Pancreas (tissue), 10 donors: ENCODE data around the gene AQP11. TPM values are rescaled to one million over a fixed set of nuclear protein-coding genes. Genes with fewer than 3 reads are reported as not detected.
"Not testable (repeated sequence)": the region's sequence is repeated elsewhere in the genome, so short reads cannot be mapped to it uniquely, and the experiment has no call there.

Source experiments
- ATAC-seq, 4 donors: fragments of 200-7000 bp; cut with Tn5 transposase; one replicate each; pipeline versions ENCODE4 v1.8.0 to v1.9.1; 2020; ENCODE audit warnings: mild to moderate bottlenecking in 4 of 4, moderate library complexity in 4 of 4
- DNase-seq, 6 donors: peaks; one replicate each; pipeline ENCODE4 v3.0.0-alpha.2; 2020
- FAIRE-seq: peaks from 2 replicates; lab custom pipeline; 2012; peaks lifted over from hg19 to GRCh38; lab: Jason Lieb, UNC
- H3K27ac ChIP-seq, 4 donors: fragments of 200-600 bp; sonication (generic); 1 replicate in 3 of 4; 2 replicates in 1 of 4; pipeline versions ENCODE4 v1.5.0 to v1.8.0; 2020
- H3K27me3 ChIP-seq, 4 donors: fragments of 200-600 bp; one replicate each; pipeline ENCODE4 v1.8.0; 2021
- H3K36me3 ChIP-seq, 3 donors: fragments of 200-600 bp; sonication (generic) in 1 of 3; one replicate each; pipeline versions ENCODE4 v1.5.0 to v1.8.0; 2020 to 2021
- H3K4me1 ChIP-seq, 3 donors: fragments of 200-600 bp; one replicate each; pipeline ENCODE4 v1.8.0; 2021
- H3K4me3 ChIP-seq, 4 donors: fragments of 200-600 bp; sonication (generic) in 2 of 4; one replicate each; pipeline versions ENCODE4 v1.5.0 to v1.8.0; 2020 to 2021
- H3K9me3 ChIP-seq, 4 donors: fragments of 200-600 bp; one replicate each; pipeline ENCODE4 v1.8.0; 2021
- CTCF ChIP-seq, 4 donors: fragments of 200-600 bp; sonication (generic) in 3 of 4; IDR thresholded peaks; one replicate each; pipeline versions ENCODE4 v1.5.0 to v1.8.0; 2021; ENCODE audit warnings: antibody characterized with exemption in 4 of 4
- WGBS, 2 donors: extraction: QIAGEN DNeasy Blood & Tissue Kit; methylation state at CpG; one replicate each; pipeline ENCODE4 v1.1.7; 2013; 5-methylcytosine and 5-hydroxymethylcytosine counted together
- intact Hi-C, 3 donors: fragments of 100-400 bp; cut with DNase I; formaldehyde crosslinking; loops; one replicate each; pipeline versions ENCODE4 v1.11.1 to v1.14.2; 2022
- polyA plus RNA-seq, 2 donors: library from polyadenylated mRNA; stranded (reverse); fragments of 200-250 nt; gene quantifications; one replicate each; pipeline ENCODE4 v1.2.3, GENCODE V29; 2013
- total RNA-seq, 6 donors: library from RNA; stranded (reverse); fragmentation: NEBNext Ultra II Directional in 4 of 6; extraction: Animal tissue kit (Norgen Biotek cat#: 25700) in 4 of 6; gene quantifications; one replicate each; pipeline versions ENCODE4 v1.2.1 to v1.2.4, GENCODE V29; 2021 to 2023
- donor health status: healthy with polysubstance abuse.
- donor health status: DM: no; HTN: no; CAD: no; lungs with moderate emphysema.
- donor health status: DM: no; HTN: no; CAD: no.
- donor health status: control.
- donor health status: control.
- donor health status: Bipolar disorder and iron deficiency.
- donor health status: DM: yes; HTN: yes; CAD: no.
- donor health status: DM: no; HTN: no; CAD: no.
- donor health status: DM: no; HTN: no; CAD: no.
- donor health status: DM: yes; HTN: yes; CAD: no.

Gene AQP11
- total and polyA plus RNA-seq, 8 donors, result 0.41 to 2.3 (median 0.95) TPM

GRCh38 chr11:77560605-77561004, 29.1 kb upstream of the AQP11 start:
- Histone ChIP-seq H3K4me3 (no peak overlapping the region), H3K36me3 (no peaks in the 10 kb centered on the region), H3K4me1 (no peaks in the 10 kb centered on the region), H3K9me3 (no peaks in the 10 kb centered on the region), H3K27me3 (no peaks in the 10 kb centered on the region), H3K27ac (no peak overlapping the region)
- intact Hi-C loops, result no loop called here
- no peak for DNase-seq
- no peak for TF ChIP-seq CTCF (IDR thresholded peaks at IDR 0.05)
- no peak for ATAC-seq
- FAIRE-seq, result no peak
- WGBS, 2 donors, result 93 to 96% methylated on average over 2 of the region's 2 CpGs

- Histone ChIP-seq H3K4me1 (no peaks in the 10 kb centered on the region), H3K9me3 (no peaks in the 10 kb centered on the region), H3K27me3 (no peaks in the 10 kb centered on the region), H3K36me3 (no peaks in the 10 kb centered on the region), H3K27ac (no peak overlapping the region), H3K4me3 (no peak overlapping the region)
- DNase-seq (no peak), ATAC-seq (no peak), FAIRE-seq (no peak)
- WGBS, 2 donors, result 93 to 96% methylated on average over 1 of the region's 1 CpG
- intact Hi-C loops, result no loop called here
- no peak for TF ChIP-seq CTCF (IDR thresholded peaks at IDR 0.05)
Observed at GRCh38 chr11:77561257-77561656, 28.5 kb upstream of the AQP11 start.

- DNase-seq (no peak), FAIRE-seq (no peak), ATAC-seq (peak; percentile 12 to 66 (median 44))
- Histone ChIP-seq H3K4me3 (no peak overlapping the region), H3K27ac (no peak overlapping the region), H3K4me1 (peaks cover 0 to 18% (median 9%) of the 10 kb centered on the region in 3 donors), H3K9me3 (no peaks in the 10 kb centered on the region), H3K36me3 (no peaks in the 10 kb centered on the region), H3K27me3 (no peaks in the 10 kb centered on the region)
- TF ChIP-seq CTCF (IDR thresholded peaks at IDR 0.05), result no peak
- 51 to 57% methylated on average over 4 of the region's 4 CpGs for WGBS, 2 donors
- intact Hi-C loops, result no loop called here
Observed at GRCh38 chr11:77568306-77568705, 21.4 kb upstream of the AQP11 start.

GRCh38 chr11:77568916-77569675, 20.7 kb upstream of the AQP11 start:
- H3K4me3 ChIP-seq, result no peak overlapping the region
- peak in 3 of 6 donors; percentile 36 to 74 (median 48) for DNase-seq
- FAIRE-seq, result no peak
- H3K27me3 ChIP-seq, result no peaks in the 10 kb centered on the region
- peaks cover 0 to 18% (median 9%) of the 10 kb centered on the region in 3 donors for H3K4me1 ChIP-seq
- H3K9me3 ChIP-seq, result no peaks in the 10 kb centered on the region
- WGBS, 2 donors, result 62 to 63% methylated on average over 3 of the region's 3 CpGs
- TF ChIP-seq CTCF (IDR thresholded peaks at IDR 0.05), result no peak
- H3K27ac ChIP-seq, result no peak overlapping the region
- H3K36me3 ChIP-seq, result no peaks in the 10 kb centered on the region
- intact Hi-C loops, result no loop called here
- ATAC-seq, result peak in 3 of 4 donors; percentile 27 to 73 (median 53)

GRCh38 chr11:77569676-77570070, 20.1 kb upstream of the AQP11 start:
- ATAC-seq (no peak), FAIRE-seq (no peak), DNase-seq (no peak)
- H3K9me3 ChIP-seq, result no peaks in the 10 kb centered on the region
- H3K36me3 ChIP-seq, result no peaks in the 10 kb centered on the region
- intact Hi-C loops, result no loop called here
- peaks cover 0 to 18% (median 9%) of the 10 kb centered on the region in 3 donors for H3K4me1 ChIP-seq
- no peak overlapping the region for H3K27ac ChIP-seq
- TF ChIP-seq CTCF (IDR thresholded peaks at IDR 0.05), result no peak
- H3K4me3 ChIP-seq, result no peak overlapping the region
- 66 to 68% methylated on average over 2 of the region's 2 CpGs for WGBS, 2 donors
- no peaks in the 10 kb centered on the region for H3K27me3 ChIP-seq

GRCh38 chr11:77570896-77571295, 18.9 kb upstream of the AQP11 start:
- H3K27ac ChIP-seq, H3K36me3 ChIP-seq, H3K4me3 ChIP-seq, H3K27me3 ChIP-seq, FAIRE-seq, intact Hi-C loops, H3K9me3 ChIP-seq, DNase-seq: not testable (repeated sequence)
- WGBS, 2 donors, result 4 to 9% methylated on average over 1 of the region's 1 CpG
- peaks cover 0 to 18% (median 9%) of the 10 kb centered on the region in 3 donors for H3K4me1 ChIP-seq
- peak in 2 of 4 donors; percentile 12 to 46 for ATAC-seq

GRCh38 chr11:77575428-77575827, 14.3 kb upstream of the AQP11 start:
- FAIRE-seq, H3K9me3 ChIP-seq, intact Hi-C loops, H3K27me3 ChIP-seq, DNase-seq, H3K27ac ChIP-seq, H3K4me1 ChIP-seq, H3K36me3 ChIP-seq, H3K4me3 ChIP-seq: not testable (repeated sequence)
- WGBS, 2 donors, result 0 to 2% methylated on average over 1 of the region's 1 CpG
- peak in 2 of 4 donors; percentile 46 to 51 for ATAC-seq
